ENCODE data around the gene KCND2.

- TF ChIP-seq, protein P1, sequence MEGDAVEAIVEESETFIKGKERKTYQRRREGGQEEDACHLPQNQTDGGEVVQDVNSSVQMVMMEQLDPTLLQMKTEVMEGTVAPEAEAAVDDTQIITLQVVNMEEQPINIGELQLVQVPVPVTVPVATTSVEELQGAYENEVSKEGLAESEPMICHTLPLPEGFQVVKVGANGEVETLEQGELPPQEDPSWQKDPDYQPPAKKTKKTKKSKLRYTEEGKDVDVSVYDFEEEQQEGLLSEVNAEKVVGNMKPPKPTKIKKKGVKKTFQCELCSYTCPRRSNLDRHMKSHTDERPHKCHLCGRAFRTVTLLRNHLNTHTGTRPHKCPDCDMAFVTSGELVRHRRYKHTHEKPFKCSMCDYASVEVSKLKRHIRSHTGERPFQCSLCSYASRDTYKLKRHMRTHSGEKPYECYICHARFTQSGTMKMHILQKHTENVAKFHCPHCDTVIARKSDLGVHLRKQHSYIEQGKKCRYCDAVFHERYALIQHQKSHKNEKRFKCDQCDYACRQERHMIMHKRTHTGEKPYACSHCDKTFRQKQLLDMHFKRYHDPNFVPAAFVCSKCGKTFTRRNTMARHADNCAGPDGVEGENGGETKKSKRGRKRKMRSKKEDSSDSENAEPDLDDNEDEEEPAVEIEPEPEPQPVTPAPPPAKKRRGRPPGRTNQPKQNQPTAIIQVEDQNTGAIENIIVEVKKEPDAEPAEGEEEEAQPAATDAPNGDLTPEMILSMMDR (conservative IDR thresholded peaks at IDR 0.05) = no peak
- TF ChIP-seq EZH2 (IDR thresholded peaks at IDR 0.05; ENCODE audit: low read depth) = no peak
Measured at GRCh38 chr7:120260111-120260510, 12.9 kb upstream of the KCND2 start.
